ENCODE data around the gene GPD1.

GPD1 gene

GRCh38 chr12:50156641-50157040, 52.8 kb downstream of the GPD1 start:
- ChIA-PET CTCF (interaction anchor here (1.1 to 2.8 kb wide), 6 partner anchors 9 to 190 kb away, joined by 3 to 17 read pairs (median 6); partner anchors contain the start of genes CERS5 and COX14), POLR2A (interaction anchor here (0.5 kb wide), 1 partner anchor 25 kb away, joined by 7 read pairs; no protein-coding TSS in a partner anchor)
- TF ChIP-seq, protein P1, sequence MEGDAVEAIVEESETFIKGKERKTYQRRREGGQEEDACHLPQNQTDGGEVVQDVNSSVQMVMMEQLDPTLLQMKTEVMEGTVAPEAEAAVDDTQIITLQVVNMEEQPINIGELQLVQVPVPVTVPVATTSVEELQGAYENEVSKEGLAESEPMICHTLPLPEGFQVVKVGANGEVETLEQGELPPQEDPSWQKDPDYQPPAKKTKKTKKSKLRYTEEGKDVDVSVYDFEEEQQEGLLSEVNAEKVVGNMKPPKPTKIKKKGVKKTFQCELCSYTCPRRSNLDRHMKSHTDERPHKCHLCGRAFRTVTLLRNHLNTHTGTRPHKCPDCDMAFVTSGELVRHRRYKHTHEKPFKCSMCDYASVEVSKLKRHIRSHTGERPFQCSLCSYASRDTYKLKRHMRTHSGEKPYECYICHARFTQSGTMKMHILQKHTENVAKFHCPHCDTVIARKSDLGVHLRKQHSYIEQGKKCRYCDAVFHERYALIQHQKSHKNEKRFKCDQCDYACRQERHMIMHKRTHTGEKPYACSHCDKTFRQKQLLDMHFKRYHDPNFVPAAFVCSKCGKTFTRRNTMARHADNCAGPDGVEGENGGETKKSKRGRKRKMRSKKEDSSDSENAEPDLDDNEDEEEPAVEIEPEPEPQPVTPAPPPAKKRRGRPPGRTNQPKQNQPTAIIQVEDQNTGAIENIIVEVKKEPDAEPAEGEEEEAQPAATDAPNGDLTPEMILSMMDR (IDR thresholded peaks at IDR 0.05; ENCODE audit: control extremely low read depth, extremely low read depth, low read depth, missing control alignments) = no peak
- no peak for DNase-seq (ENCODE audit: extremely low spot score)

DNA sequence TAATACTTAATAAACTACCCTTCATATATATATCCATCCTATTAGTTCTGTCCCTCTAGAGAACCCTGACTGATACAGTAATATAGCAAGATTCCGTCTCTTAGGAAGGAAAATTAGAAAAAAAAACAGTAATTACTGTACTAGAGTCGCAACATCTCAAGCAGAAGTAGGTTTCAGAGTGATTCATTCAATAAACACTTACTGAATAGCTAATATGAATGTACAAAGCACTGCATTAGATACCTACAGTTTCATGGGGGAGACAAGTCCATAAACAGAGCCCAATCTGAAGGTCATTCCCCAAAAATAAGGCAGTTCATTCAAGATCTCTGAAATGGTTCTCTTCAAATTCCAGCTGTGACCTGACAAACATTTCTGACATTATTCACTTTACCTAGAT, 53.5 kb downstream of the GPD1 start:
- ChIA-PET CTCF (interaction anchor here (0.9 to 2.8 kb wide), 7 partner anchors 9 to 190 kb away, joined by 3 to 17 read pairs (median 5); partner anchors contain the start of genes CERS5, COX14 and SMARCD1), POLR2A (no interaction called here)
- TF ChIP-seq, protein P1 (IDR thresholded peaks at IDR 0.05; ENCODE audit: control extremely low read depth, extremely low read depth, low read depth, missing control alignments) = no peak
- no peak for DNase-seq (ENCODE audit: extremely low spot score)

- ChIA-PET POLR2A (interaction anchor here (0.9 kb wide), 1 partner anchor 48 kb away, joined by 3 read pairs; the partner anchor contains the start of gene COX14), CTCF (interaction anchor here (1.0 to 3.0 kb wide), 4 partner anchors 15 to 121 kb away, joined by 3 to 11 read pairs (median 6); no protein-coding TSS in a partner anchor)
- DNase-seq (ENCODE audit: extremely low spot score) = no peak
- TF ChIP-seq, protein P1 (IDR thresholded peaks at IDR 0.05; ENCODE audit: control extremely low read depth, extremely low read depth, low read depth, missing control alignments) = no peak
Measured at GRCh38 chr12:50160643-50161042, 56.8 kb downstream of the GPD1 start.

Data from GM10248 (cell line).